Stimulated activated CD4-positive, alpha-beta T cell treated with anti-CD3 and anti-CD28 coated beads, Interleukin-12 subunit alpha, Interleukin-12 subunit beta, amount 100 ng/mL, for 4 hours (primary cell): Measurements from ENCODE around the gene NACAD.

Source experiments
- DNase-seq: peaks from one replicate; pipeline ENCODE4 v3.0.0-alpha.2; 2020

NACAD gene, protein sequence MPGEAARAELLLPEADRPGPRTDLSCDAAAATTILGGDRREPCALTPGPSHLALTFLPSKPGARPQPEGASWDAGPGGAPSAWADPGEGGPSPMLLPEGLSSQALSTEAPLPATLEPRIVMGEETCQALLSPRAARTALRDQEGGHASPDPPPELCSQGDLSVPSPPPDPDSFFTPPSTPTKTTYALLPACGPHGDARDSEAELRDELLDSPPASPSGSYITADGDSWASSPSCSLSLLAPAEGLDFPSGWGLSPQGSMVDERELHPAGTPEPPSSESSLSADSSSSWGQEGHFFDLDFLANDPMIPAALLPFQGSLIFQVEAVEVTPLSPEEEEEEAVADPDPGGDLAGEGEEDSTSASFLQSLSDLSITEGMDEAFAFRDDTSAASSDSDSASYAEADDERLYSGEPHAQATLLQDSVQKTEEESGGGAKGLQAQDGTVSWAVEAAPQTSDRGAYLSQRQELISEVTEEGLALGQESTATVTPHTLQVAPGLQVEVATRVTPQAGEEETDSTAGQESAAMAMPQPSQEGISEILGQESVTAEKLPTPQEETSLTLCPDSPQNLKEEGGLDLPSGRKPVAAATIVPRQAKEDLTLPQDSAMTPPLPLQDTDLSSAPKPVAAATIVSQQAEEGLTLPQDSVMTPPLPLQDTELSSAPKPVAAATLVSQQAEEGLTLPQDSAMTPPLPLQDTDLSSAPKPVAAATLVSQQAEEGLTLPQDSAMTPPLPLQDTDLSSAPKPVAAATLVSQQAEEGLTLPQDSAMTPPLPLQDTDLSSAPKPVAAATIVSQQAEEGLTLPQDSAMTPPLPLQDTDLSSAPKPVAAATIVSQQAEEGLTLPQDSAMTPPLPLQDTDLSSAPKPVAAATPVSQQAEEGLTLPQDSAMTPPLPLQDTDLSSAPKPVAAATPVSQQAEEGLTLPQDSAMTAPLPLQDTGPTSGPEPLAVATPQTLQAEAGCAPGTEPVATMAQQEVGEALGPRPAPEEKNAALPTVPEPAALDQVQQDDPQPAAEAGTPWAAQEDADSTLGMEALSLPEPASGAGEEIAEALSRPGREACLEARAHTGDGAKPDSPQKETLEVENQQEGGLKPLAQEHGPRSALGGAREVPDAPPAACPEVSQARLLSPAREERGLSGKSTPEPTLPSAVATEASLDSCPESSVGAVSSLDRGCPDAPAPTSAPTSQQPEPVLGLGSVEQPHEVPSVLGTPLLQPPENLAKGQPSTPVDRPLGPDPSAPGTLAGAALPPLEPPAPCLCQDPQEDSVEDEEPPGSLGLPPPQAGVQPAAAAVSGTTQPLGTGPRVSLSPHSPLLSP (N-terminal part only)

DNA sequence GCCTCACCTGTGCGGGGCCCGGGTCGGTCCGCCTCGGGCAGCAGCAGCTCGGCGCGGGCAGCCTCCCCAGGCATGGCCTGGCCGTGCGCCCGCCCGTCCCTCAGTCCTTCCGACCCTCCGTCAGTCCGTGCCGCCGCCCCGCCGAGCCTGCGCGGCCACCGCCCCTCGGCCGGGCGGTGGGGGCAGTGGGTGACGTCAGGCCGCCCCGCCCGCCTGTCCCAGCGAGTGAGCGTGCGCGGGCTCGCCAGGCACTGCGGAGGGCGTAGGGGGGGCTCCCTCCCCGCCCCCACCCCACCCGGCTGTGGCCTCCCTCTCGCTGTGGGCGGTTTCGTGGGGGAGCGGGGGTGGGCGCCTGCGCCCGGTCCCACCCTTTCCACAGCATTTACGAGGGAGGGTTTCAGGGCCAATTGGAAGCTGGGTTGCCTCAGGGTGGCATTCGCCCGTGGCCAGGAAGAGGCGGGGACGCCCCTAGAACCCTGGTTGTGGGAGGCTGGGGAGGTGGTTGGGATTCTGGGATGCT lies at the start of gene NACAD:
Gene NACAD (minus strand): TSS at position 149 of the 520 bp plus-strand sequence. CDS start 75 bp downstream, at position 74.
- no peak for DNase-seq

DNA sequence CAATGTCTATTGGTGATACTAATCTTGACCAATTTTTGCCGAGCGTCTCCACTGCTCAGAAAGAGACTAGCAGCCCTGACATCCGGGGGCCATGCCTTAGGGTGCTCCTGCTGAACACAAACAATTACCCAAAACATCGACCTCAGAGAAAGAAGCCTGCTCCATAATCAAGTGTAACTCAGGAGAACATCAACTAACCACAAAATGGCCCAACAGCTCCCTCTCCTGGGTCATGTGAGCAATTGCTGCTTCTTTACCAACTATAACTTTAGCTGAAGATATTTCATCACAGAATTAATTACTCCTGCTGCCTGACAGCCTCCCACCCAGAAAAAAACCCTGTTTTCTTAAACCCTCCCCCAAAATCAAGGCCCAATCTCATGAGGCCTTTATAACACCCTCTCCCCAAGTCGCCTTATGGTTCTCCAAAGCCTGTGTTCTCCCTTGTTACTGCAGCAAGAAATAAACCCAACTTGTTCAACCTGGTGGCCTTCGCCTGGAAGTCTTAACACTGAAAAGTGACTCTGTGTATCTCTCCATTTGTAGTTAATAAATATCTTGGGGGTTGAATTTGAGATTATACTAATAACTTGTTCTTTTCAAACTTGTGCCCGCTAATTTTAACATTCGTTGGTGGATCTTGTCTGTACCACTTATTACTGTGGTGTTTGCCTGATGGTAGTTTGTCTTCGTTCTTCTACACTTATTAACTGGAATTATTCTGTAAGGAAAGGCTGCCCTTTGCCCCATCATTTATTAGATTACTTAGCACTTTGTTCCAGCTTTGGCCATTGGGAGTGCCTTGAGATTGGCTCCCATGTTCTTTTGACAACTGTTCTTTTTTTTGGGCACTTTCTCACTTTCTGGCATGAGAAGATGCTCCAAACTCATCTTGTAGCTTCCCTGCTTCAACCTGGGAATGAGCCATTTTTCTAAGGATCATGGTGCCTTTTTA lies 47.6 kb upstream of the NACAD start:
- DNase-seq: peak; percentile 40

DNA sequence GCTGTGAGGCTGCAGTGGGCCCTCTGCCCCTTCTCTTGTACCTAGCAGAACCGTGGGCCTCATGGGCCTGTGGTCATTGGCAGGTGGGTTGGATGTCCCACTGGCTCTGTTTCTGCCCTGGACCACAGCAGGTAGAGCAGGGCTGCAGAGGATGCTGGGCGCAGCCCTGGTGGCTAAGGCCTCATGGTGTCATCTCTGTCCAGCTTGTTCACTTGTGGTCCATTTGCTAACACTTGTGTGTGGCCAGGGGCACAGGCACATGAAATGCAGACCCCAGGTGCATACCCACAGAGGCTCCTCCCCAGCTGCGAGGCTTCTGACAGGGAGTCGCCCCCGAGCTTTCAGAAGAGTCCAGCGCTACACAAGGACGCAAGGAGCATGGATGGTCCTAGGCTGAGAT lies 45.1 kb upstream of the NACAD start:
- DNase-seq: no peak

DNA sequence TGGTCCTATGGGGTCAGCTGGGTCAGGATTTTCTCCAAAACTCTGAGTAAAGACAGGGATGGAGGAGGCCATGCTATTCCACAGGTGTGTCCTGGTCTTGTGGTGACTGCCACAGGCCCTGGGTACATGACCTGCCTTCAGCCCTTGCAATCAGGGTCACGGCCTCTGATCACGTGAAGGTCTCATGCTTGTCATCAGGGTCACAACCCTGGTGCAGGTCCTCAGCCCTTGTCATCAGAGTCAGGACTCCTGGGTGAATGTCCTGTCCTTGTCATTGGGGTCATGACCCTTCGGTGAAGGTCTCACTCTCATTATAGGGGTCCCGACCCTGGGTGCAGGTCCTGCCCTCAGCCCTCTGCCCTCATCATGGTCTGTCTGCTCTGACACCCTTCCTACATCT lies 44.6 kb upstream of the NACAD start:
- no peak for DNase-seq

DNA sequence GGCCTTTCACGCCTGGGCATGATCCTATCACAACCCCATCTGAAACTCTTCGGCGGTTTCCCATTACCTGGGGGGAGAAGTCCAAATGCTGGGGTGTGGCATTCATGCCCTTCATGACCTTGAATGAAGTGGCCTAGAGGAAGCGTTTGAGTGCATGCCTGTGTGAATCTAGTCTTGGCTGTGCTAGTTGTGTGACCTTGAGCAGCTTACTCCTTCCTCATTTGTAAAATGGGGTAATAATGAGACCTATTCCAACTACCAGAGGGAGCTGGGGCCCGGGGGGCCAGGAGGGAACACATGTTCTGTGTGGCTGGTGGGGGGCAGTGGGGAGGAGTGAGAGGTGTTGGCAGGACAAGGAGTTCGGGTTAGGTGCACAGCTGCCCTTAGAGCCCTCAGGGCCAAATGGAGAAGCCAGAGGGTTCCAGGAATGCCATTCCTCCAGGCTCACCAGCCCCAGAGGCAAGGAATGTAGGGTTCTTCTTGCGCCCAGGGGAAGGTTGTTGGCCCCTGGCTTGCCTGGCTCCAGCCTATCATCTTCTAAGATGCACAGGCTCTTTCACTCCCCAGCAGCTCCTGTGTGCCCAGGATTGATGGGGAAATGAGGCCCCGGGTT lies 44.0 kb upstream of the NACAD start:
- no peak for DNase-seq

DNA sequence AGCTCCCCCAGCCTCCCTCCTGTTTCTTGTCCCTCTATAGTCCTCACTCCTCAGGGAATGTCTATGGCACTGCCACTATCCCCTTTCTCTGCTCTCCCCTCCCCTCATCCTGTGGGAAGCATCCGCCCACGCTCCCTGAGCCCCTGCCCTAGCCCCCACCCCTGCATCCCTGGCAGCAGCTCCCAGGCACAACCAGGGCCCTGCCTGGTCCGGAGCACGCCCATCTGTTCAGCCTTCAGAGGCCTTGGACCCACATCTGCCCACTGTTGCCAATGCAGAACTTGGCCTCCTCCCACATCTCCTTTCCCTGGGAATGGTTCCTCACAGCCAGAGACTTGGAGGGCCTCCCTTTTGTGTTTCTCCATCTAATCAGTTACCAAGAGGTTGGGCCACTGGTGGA lies 43.1 kb upstream of the NACAD start:
- no peak for DNase-seq

DNA sequence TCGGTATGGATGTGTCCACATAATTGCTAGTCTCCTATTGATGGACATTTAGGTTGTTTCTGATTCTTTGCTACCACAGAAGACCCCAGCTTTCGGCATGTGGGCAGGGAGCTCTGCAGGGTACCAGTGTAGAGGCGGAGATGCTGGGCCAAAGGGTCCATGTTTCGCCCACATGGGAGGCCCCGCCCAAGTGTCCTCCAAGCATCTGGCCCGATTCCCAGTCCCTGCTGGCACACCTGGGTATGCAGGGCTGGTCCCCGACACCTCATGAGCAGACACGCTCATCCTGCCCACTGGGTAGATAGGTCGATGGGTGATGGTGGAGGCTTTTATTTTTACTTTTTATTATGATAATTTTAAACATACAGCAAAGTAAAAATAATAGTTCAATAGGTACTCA lies 42.1 kb upstream of the NACAD start:
- no peak for DNase-seq

DNA sequence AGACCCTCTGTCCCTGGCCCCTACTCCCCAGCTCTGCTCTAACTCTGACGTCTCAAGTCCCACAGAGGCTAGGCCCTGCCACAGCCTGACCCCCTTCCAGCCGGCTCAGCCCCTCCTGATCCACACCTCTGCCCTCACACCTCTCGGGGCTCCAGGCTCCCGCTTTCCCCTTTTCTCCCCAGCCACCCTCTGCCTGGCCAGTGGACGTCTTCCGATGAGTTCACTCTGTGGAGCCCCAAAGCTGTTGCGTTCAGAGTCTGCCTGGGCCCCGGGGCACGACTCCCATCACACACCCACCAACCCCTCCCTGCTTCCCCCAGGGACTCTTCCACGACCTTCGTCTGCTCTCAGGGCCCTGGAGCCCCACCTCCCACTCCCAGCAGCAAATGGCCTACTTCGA lies 41.1 kb upstream of the NACAD start:
- DNase-seq: no peak

DNA sequence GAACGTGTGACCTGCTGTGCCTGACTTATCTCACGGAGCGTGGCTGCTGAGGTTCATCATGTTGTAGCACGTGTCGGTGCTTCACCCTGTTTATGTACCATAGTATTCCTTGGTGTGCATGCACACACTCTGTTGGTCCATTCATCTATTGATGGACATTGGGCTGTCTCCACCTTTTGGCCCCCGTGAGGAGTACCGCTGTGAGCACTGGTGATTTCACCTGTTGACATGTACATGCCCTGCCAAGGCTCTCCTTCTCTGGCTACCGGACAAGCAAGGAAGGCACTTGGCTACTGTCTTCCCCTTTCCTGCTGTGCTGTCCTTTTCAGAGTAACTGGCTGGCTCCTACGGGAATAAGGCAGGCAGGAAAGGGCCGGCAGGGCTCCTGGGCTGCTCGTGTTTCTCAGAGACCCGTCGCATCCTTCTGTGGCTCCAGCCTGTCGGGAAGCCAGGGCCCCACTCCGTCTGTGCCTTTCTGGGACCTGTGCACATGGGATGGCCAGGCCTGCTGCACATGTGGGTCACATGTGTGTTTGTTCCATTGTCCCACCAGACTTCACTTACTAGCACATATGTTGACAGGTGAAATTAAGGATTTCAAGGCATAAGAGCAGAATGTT lies 40.5 kb upstream of the NACAD start:
- DNase-seq: no peak

DNA sequence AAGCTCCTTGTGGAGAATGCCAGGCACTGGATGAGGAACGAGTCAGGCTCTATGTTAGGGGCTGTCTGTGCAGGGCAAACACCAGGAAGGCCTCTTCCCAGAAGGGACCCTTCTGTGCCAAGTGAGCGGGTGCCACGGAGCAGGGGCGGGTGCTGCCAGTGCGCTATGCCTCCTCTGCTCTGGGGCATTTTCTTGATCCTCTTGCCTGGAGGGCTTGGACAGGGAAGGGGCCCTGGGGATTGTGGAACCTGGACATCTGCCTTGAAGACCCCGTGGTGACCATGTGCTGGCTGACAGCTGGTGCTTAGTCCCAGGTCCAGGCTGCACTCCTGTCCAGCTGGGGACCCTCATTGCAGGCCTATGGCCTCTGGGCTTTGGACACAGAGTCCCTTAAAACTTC lies 38.2 kb upstream of the NACAD start:
- DNase-seq: no peak

DNA sequence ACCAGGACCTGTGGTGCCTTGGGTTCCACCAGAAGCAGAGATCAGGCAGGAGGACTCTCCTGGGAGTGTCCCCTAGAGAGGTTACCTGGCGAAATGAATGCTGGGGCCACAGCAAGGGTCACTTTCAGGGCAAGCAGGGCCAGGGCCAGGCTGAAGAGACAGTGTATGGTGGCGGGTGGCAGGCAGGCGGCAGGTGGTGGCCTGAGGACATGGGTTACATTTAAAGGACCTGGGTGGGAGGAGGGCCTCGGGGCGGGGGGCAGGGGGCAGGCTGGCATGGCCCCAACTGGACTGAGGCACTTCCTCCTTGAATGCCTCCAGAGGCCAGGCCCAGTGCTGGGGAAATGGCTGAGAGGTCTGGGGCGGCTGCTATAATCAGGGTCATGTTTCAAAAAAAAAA lies 37.4 kb upstream of the NACAD start:
- DNase-seq: no peak

DNA sequence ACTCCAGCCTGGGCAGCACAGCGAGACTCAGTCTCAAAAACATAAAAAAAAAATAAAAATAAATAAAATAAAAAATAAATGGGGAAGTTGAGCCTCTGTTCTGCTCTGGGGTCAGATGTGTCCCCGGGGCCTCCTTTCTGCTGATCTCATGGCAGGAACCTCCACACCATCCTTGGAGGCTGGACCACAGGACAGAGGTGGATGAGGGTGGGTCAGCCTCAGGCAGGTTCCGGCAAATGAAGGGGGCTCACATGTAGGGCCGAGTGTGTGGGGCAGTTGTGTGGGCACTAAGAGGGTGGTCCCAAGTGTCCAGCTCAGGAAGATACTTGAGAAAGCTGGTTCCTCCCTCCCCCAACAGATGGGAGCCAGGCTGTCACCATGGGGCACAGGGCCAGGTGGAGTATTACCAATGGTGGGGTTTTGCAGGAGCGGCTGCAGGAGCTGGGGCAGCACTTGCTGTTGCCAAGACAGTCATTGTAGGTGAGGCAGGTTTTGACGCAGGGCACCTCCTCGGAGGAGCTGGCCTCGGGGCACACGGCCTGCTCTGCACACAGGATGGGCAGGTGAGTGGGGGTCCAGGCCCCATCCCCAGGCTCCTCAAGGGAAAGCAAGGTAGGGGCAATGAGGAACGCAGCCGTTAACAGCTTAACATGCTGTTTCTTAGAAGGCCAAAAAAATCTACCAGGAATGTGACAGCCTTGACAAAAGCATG lies 36.6 kb upstream of the NACAD start:
- DNase-seq: no peak

DNA sequence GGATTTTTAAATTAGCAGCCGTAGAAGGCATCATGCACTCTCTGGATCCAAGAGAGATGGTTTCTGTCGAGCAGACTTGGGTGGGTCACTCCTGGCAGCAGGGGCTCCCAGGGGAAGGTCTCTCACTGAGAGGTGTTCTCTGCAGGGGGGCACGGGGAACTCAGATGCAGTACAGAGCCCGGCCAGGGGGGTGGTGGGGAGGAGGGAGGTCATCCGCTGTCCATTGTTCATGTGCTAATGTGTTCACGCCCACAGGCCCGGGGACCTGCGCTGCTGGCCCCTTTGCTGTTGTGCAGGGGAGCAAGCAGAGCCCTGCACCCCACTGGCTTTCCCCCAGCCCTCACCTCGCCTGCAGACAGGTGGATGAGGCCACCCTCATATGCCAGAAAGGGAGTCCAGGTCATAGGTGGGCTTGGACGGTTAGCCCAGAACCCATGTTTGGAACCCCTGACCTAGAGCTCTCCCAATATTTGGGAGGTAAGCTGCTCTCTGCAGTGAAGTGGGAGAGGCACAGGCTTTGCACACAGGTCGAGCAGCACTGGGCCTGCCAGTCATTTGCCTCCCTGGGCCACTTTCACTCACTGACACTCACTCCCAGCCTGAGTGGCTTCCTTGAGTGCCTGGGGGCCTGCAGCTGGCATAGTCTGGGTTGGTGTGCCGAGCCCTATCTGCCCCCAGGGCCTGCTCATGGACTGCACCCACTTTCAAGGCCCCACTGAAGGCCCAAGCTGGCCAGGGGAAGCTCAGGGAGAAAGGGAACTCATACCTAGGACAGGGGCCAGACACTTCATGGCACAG lies 35.3 kb upstream of the NACAD start:
- no peak for DNase-seq

DNA sequence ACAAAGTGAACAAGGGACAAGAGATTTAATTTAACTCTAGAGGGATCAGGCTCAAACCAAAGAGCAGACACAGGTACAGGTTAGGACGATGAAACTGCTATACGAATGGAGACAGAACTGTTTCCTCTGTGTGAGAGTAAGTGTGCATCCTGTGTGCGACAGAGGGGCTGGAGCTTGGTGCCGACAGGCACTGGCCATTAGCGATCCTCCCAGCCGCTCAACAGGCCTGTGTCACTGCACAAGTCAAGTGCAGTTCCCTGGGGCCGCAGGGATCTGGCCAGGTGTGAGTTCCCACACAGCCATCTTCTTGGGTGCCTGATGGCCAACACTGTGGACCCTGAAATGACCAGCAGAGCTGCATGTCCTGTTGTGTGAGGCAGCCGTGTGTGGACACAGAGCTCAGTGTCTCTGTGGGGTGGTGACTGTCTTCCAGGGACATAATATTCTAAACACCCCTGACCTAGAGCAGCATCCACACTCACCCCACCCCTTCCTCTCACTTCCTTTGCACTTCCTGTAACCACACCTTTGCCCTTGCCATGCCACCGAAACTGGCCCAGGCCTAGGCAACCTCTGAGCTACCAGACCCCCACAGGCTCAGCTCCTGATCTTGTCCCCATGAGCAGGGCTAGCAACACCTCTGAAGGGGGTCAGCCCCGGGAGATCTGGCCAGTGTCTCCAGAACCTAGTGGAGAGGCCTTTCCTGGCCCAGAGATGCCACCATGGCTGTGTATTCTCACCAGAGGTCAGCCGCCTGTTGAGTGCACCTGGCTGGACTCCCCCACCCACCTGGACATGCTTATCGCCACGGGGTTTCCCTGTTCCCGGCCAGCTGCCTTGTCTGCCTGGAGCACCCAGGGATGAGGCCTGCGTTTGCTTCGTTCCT lies 34.4 kb upstream of the NACAD start:
- DNase-seq: no peak

DNA sequence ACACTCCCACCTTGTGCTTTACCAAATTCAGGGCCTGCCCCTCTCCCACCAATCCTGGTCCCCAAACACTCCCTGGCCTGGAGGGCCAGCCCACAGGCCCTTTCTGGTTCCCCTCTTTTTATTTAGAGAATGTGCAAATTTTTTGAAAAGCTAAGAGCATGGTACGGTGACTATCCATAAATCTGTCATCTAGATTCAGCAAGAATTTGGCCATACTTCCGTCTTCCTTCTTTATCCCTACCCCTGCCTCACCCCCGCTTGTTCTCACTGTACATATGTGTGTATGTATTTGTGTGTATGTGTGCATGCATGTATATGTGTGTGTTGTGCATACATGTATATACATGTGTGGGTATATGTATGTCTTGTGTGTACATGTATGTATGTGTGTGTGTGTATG lies 30.8 kb upstream of the NACAD start:
- no peak for DNase-seq

DNA sequence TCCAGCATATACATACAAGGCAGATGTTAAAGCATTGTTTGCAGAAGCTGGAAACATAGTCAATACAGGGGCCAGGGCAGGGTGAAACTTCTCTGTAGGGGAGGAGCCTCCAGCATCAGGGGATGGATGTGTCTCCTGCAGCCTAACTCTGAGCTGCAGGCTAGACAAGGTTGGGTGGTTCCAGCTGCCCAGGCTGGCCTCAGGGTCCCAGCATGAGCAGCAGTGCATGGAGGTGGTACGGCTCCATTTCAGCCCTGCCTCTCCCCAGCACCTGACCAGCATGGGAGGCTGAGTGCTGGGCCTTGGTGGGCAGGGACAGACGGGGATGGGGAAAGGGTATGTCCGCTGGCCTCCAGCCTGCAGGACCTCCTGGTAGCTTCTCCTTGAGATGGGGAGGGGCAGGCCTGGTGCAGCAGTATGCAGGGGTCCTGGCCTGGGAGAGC lies 30.1 kb upstream of the NACAD start:
- DNase-seq: no peak

DNA sequence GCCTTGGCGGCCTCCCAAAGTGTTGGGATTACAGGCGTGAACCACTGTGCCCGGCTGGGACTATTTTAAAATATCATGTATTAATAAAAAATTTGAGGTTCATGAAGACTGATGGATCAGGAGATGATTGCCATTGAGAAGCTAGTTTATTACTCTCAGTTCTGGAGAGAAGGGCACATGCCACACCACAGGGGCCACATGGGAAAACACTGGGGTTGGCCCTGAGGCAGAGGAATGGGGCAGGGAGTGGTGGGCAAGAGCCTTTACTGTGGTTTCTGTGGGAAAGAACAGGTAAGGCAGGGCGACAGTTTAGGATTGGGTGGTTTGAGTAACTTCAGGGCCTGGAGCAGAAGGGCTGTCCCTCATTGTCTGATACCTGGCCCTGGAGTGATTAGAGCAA lies 29.5 kb upstream of the NACAD start:
- no peak for DNase-seq

DNA sequence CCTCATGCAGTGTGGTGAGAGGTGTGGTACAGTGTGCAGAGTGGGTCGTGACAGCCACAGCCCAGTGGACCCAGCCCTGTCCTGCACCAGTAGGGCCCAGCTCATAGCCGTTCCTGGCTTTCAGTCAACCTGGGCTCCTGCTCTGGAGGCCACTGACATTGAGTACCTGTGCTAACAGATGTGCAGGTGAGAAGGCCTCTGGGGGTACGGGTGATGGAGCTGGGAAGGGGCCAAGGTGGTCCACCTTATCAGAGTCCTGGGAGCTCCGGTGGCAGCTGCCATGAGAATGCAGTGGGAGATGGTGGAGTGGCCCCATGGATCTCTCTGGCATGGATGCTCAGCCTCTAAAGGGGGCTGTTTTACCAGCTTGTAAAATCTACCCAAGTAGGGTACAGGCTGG lies 28.8 kb upstream of the NACAD start:
- DNase-seq: no peak
